ENCODE measurements around the gene ZMYND15. TPM values are rescaled to one million over a fixed set of nuclear protein-coding genes. Genes with fewer than 3 reads are reported as not detected.

The ZMYND15 gene
- total and polyA plus RNA-seq, 2 of the 13 experiments (the other 11 are each of a cell fraction or from before 2014, with no cell fraction given) = 0.24 to 2.7 TPM

DNA sequence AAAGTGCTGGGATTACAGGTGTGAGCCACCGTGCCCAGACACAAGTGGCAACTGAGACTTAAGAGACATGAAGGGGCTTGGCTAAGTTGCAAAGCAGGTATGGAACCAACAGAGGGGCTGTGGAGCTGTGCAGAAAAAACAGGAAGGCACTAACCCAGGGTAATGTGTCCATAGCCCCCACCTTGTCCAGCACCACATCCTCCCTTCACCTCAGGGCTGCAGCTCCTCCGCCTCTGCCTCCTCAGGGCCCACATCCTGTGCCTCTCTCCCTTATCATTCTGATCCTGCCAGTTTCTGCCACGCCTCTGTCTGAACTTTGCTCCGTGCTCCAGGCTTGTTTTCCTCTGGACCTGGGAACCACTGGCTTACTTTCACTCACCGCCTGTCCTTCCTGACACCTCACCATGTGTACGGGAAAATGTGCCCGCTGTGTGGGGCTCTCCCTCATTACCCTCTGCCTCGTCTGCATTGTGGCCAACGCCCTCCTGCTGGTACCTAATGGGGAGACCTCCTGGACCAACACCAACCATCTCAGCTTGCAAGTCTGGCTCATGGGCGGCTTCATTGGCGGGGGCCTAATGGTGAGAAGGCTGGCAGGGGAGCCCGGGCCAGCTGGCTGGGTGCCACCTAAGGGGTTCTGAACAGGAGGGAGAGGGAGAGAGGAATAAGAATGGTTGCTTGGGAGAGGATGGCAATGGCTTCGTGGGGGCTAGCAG is 32.0 kb downstream of the ZMYND15 start, which contains the start of gene TM4SF5 (continued):
- TF ChIP-seq, protein P1, sequence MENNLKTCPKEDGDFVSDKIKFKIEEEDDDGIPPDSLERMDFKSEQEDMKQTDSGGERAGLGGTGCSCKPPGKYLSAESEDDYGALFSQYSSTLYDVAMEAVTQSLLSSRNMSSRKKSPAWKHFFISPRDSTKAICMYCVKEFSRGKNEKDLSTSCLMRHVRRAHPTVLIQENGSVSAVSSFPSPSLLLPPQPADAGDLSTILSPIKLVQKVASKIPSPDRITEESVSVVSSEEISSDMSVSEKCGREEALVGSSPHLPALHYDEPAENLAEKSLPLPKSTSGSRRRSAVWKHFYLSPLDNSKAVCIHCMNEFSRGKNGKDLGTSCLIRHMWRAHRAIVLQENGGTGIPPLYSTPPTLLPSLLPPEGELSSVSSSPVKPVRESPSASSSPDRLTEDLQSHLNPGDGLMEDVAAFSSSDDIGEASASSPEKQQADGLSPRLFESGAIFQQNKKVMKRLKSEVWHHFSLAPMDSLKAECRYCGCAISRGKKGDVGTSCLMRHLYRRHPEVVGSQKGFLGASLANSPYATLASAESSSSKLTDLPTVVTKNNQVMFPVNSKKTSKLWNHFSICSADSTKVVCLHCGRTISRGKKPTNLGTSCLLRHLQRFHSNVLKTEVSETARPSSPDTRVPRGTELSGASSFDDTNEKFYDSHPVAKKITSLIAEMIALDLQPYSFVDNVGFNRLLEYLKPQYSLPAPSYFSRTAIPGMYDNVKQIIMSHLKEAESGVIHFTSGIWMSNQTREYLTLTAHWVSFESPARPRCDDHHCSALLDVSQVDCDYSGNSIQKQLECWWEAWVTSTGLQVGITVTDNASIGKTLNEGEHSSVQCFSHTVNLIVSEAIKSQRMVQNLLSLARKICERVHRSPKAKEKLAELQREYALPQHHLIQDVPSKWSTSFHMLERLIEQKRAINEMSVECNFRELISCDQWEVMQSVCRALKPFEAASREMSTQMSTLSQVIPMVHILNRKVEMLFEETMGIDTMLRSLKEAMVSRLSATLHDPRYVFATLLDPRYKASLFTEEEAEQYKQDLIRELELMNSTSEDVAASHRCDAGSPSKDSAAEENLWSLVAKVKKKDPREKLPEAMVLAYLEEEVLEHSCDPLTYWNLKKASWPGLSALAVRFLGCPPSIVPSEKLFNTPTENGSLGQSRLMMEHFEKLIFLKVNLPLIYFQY (CRISPR knock-in tag; IDR thresholded peaks at IDR 0.05; ENCODE audit: borderline replicate concordance) = peak; percentile 65
- TF ChIP-seq ZNF264 (CRISPR knock-in tag; IDR thresholded peaks at IDR 0.05) (peak; percentile 98), ARHGAP35 (CRISPR knock-in tag; IDR thresholded peaks at IDR 0.05; ENCODE audit: borderline replicate concordance) (peak; percentile 74), NR2F1 (CRISPR knock-in tag; IDR thresholded peaks at IDR 0.05) (no peak), MYC (CRISPR knock-in tag; IDR thresholded peaks at IDR 0.05; ENCODE audit: borderline replicate concordance) (peak; percentile 93), ZNF296 (CRISPR knock-in tag; conservative IDR thresholded peaks at IDR 0.05) (0 out of 2 replicates have a peak, but pooled peaks have one; percentile 43), FOXJ3 (CRISPR knock-in tag; IDR thresholded peaks at IDR 0.05; ENCODE audit: borderline replicate concordance) (peak; percentile 61; the same call in 1 of the 2 replicates), ZNF292 (CRISPR knock-in tag; IDR thresholded peaks at IDR 0.05; ENCODE audit: borderline replicate concordance, low read depth) (peak; percentile 95; the same call in 1 of the 2 replicates), AGO2 (optimal IDR thresholded peaks at IDR 0.05; ENCODE audit: low read depth, low read length) (peak; percentile 60), ZNF549 (CRISPR knock-in tag; IDR thresholded peaks at IDR 0.05) (0 out of 2 replicates have a peak, but pooled peaks have one; percentile 56), ZNF567 (CRISPR knock-in tag; IDR thresholded peaks at IDR 0.05; ENCODE audit: borderline replicate concordance) (peak; percentile 91; the same call in 1 of the 2 replicates), ZFP82 (CRISPR knock-in tag; IDR thresholded peaks at IDR 0.05; ENCODE audit: borderline replicate concordance) (0 out of 2 replicates have a peak, but pooled peaks have one; percentile 27), SMC3 (IDR thresholded peaks at IDR 0.05; ENCODE audit: low read length) (peak; percentile 39; the same call in 1 of the 2 replicates)
- TF ChIP-seq, protein P2, sequence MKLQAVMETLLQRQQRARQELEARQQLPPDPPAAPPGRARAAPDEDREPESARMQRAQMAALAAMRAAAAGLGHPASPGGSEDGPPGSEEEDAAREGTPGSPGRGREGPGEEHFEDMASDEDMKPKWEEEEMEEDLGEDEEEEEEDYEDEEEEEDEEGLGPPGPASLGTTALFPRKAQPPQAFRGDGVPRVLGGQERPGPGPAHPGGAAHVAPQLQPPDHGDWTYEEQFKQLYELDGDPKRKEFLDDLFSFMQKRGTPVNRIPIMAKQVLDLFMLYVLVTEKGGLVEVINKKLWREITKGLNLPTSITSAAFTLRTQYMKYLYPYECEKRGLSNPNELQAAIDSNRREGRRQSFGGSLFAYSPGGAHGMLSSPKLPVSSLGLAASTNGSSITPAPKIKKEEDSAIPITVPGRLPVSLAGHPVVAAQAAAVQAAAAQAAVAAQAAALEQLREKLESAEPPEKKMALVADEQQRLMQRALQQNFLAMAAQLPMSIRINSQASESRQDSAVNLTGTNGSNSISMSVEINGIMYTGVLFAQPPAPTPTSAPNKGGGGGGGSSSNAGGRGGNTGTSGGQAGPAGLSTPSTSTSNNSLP (IDR thresholded peaks at IDR 0.05; ENCODE audit: low read depth, low read length) = no peak; the same call in 1 of the 2 replicates
- TF ChIP-seq, protein P3, sequence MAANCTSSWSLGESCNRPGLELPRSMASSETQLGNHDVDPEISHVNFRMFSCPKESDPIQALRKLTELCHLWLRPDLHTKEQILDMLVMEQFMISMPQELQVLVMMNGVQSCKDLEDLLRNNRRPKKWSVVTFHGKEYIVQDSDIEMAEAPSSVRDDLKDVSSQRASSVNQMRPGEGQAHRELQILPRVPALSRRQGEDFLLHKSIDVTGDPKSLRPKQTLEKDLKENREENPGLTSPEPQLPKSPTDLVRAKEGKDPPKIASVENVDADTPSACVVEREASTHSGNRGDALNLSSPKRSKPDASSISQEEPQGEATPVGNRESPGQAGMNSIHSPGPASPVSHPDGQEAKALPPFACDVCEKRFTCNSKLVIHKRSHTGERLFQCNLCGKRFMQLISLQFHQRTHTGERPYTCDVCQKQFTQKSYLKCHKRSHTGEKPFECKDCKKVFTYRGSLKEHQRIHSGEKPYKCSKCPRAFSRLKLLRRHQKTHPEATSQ (CRISPR knock-in tag; IDR thresholded peaks at IDR 0.05; ENCODE audit: borderline replicate concordance) = no peak
- TF ChIP-seq, protein P4, sequence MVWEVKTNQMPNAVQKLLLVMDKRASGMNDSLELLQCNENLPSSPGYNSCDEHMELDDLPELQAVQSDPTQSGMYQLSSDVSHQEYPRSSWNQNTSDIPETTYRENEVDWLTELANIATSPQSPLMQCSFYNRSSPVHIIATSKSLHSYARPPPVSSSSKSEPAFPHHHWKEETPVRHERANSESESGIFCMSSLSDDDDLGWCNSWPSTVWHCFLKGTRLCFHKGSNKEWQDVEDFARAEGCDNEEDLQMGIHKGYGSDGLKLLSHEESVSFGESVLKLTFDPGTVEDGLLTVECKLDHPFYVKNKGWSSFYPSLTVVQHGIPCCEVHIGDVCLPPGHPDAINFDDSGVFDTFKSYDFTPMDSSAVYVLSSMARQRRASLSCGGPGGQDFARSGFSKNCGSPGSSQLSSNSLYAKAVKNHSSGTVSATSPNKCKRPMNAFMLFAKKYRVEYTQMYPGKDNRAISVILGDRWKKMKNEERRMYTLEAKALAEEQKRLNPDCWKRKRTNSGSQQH (CRISPR knock-in tag; IDR thresholded peaks at IDR 0.05; ENCODE audit: low read depth) = peak; percentile 82; the same call in 1 of the 2 replicates
- TF ChIP-seq, protein P5, sequence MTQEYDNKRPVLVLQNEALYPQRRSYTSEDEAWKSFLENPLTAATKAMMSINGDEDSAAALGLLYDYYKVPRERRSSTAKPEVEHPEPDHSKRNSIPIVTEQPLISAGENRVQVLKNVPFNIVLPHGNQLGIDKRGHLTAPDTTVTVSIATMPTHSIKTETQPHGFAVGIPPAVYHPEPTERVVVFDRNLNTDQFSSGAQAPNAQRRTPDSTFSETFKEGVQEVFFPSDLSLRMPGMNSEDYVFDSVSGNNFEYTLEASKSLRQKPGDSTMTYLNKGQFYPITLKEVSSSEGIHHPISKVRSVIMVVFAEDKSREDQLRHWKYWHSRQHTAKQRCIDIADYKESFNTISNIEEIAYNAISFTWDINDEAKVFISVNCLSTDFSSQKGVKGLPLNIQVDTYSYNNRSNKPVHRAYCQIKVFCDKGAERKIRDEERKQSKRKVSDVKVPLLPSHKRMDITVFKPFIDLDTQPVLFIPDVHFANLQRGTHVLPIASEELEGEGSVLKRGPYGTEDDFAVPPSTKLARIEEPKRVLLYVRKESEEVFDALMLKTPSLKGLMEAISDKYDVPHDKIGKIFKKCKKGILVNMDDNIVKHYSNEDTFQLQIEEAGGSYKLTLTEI (CRISPR knock-in tag; conservative IDR thresholded peaks at IDR 0.05) = no peak
